ENCODE data around the gene THRB.
"Not testable (repeated sequence)": the region's sequence is repeated elsewhere in the genome, so short reads cannot be mapped to it uniquely, and the experiment has no call there.

Gene THRB

DNA sequence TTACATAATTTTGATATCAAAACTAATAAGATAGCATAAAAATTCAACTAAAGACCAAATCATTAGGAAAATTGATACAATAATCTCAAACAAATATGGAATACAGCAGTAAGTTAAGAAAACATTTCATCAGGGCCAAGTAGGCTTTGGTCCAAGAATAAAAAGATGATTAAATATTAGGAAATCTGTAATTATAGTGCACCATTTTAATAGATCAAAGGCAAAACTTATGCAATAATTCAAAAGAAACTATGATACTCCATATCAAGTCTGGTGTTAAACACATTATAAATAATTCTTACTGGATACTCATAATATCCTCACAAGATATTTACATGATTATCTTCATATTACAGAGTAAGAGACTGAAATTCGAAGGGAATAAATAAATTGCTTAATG, 51.2 kb downstream of the THRB start:
- H3K4me3 Mint-ChIP-seq: no peak overlapping the region
- DNase-seq: no peak
- peaks cover 0 to 4% of the 10 kb centered on the region in 2 donors for H3K9me3 Mint-ChIP-seq
- ATAC-seq (replicated peaks): no peak
- H3K4me1 Mint-ChIP-seq (ENCODE audit: low read depth in 2 of 2): no peaks in the 10 kb centered on the region
- H3K27ac Mint-ChIP-seq: no peak overlapping the region
- H3K36me3 Mint-ChIP-seq (ENCODE audit: insufficient read depth): no peaks in the 10 kb centered on the region
- H3K27me3 Mint-ChIP-seq: no peaks in the 10 kb centered on the region

DNA sequence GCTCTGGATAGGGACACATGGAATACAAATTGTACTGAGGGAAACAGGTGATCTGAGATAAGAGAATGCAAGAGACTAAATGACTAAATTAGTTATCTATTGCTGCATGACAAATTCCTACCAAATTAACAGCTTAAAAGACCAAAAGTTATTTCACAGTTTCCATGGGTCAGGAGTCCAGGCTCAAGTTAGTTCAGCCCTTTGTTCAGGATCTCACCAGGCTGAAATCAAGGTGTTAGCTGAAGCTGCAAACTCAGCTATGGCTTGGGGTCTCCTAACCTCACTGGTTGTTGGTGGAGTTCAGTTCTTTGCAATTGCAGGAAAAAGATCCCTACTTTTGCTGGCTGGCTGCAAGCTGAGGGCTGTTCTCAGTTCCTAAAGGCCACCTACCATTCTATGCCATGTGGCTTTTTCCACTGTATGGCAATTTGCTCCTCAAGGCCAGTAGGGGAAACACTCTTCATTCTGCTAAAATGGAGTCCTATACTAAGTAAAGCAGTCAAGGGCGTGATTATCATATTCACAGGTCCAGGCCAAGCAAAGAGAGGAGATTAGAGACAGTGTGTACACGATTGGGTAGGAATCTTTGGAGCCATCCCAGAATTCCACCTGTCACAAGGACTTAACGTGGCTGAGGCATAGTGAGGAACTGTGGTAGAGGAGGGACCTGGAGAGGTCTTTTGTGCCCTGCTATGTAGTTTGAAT, 53.7 kb downstream of the THRB start:
- no peaks in the 10 kb centered on the region for H3K4me1 Mint-ChIP-seq (ENCODE audit: low read depth in 2 of 2)
- H3K27me3 Mint-ChIP-seq: no peaks in the 10 kb centered on the region

DNA sequence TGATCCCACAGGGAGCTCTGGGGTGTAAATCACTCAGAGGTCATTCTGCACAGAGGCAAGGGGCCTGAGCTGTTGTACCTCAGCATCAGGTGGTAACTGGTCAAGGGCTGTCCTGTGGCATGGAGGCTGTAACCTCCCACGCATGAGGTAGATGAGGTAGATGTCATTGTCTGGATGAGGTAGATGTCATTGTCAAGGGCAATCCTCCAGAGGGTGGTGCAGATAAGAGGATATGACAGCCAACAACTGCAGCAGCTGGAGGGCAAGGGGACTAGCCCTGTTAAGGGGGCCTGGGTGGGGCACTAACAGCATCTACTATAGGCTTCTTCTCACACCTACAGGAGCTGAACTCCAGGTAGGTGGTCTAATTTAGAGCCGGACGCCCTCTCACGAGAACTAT, 55.6 kb downstream of the THRB start:
- no peaks in the 10 kb centered on the region for H3K4me1 Mint-ChIP-seq (ENCODE audit: low read depth in 2 of 2)
- H3K36me3 Mint-ChIP-seq (ENCODE audit: insufficient read depth): no peaks in the 10 kb centered on the region
- no peak overlapping the region for H3K27ac Mint-ChIP-seq
- no peaks in the 10 kb centered on the region for H3K27me3 Mint-ChIP-seq
- ATAC-seq (replicated peaks) (no peak), DNase-seq (no peak)
- H3K4me3 Mint-ChIP-seq: no peak overlapping the region
- peaks cover 7 to 9% of the 10 kb centered on the region in 2 donors for H3K9me3 Mint-ChIP-seq

More for the DNA sequence above, 53.7 kb downstream of the THRB start:
- H3K36me3 Mint-ChIP-seq (ENCODE audit: insufficient read depth): no peaks in the 10 kb centered on the region
- DNase-seq (no peak), ATAC-seq (replicated peaks) (no peak)
- H3K4me3 Mint-ChIP-seq: no peak overlapping the region
- H3K27ac Mint-ChIP-seq: no peak overlapping the region
- peaks cover 0 to 3% of the 10 kb centered on the region in 2 donors for H3K9me3 Mint-ChIP-seq

DNA sequence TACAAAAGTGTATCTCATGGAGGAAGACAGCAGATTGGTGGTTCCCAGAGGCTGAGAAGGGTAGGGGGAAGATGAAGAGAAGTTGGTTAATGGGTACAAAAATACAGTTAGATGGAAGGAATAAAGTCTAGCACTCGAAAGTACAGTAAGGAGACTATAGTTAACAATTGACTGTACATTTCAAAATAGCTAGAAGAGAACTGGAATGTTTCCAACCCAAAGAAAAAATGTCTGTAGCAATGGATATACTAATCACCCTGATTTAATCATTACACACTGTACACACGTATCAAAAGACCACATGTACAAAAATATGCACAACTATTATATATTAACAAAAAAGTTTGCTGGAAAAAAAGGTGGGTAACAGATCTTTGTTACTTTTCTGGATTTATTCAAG, 57.3 kb downstream of the THRB start:
- ATAC-seq (replicated peaks) (no peak), DNase-seq (no peak)
- Mint-ChIP-seq H3K36me3 (ENCODE audit: insufficient read depth) (no peaks in the 10 kb centered on the region), H3K27me3 (no peaks in the 10 kb centered on the region), H3K9me3 (peaks cover 7 to 9% of the 10 kb centered on the region in 2 donors), H3K4me3 (no peak overlapping the region), H3K4me1 (ENCODE audit: low read depth in 2 of 2) (no peaks in the 10 kb centered on the region), H3K27ac (no peak overlapping the region)

DNA sequence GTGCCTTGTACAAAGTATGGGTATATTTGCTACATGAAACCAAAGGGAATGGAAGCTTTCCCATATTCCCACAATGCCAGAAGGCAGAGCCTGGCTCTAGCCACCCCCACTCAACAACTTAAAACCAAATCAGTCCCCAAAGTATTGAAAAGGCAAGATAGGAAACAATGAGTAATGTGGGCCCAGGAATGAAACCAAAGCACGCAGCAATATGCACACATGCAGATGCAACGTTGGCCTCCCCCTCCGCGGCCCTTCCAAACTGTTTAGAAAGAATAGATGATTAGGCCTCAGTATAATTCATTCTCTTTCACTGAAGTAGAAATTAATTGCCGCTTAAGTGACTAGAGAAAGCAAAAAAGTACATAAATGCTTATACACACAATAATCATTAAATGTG, 59.1 kb downstream of the THRB start:
- Mint-ChIP-seq H3K27ac (no peak overlapping the region), H3K27me3 (no peaks in the 10 kb centered on the region), H3K4me1 (ENCODE audit: low read depth in 2 of 2) (no peaks in the 10 kb centered on the region), H3K4me3 (no peak overlapping the region), H3K36me3 (ENCODE audit: insufficient read depth) (no peaks in the 10 kb centered on the region), H3K9me3 (peaks cover 7 to 9% of the 10 kb centered on the region in 2 donors)
- DNase-seq: no peak
- ATAC-seq (replicated peaks): no peak

DNA sequence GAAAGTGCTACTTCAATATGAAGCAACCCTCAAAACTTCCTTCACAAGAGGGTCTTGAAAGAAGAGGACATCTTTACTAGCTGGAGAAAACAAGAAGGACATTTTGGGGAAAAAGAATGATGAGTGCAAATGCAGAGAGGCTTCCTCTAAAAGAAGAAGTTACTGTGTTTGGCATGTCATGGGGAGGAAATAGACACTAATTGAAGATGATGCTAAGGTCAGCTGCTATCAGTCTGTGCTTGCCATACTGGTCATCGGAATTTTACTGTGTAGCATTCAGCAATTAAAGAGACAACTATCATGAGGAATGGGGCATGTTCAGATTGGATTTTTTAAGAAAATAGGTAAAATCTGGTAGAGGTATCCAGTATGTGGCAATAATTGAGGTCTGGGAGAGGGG, 60.0 kb downstream of the THRB start:
- DNase-seq (no peak), ATAC-seq (replicated peaks) (no peak)
- Mint-ChIP-seq H3K4me1 (ENCODE audit: low read depth in 2 of 2) (no peaks in the 10 kb centered on the region), H3K4me3 (no peak overlapping the region), H3K9me3 (peaks cover 7 to 11% of the 10 kb centered on the region in 2 donors), H3K36me3 (ENCODE audit: insufficient read depth) (no peaks in the 10 kb centered on the region), H3K27ac (no peak overlapping the region), H3K27me3 (no peaks in the 10 kb centered on the region)

DNA sequence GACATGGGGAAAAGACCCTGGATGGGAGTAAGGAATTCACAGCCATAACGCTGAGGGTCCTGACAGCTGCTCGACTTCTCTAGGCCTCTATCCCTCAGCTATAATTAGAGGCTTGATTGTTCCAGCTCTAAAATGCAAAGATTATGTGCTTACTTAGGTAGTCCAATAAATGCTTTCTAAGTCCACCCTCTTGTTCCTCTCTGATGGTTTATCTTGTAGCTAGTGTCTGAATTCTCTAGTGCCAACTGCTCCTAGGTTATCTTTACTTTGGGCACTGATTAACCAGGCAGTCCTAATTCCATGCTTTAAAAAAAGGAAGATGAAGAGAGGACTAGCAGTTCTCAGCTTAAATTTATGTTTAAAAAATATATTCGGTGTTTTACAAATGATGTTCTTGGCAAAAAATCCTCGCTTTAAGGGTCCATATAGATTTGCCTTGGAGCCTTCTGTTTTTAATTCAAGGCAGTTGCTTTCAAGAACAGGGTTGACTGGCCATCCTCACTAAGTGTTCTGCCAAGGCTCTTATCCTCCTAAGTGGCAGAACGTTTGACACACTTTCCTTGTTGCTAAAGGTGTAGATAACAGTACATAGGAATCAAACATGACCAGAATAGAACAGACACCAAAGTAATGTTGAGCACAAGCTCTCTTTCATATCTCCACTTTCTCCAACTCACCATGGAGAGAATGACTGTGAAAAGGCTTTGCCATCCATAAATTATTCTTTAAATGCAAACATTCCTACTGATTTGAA, 60.6 kb downstream of the THRB start:
- no peaks in the 10 kb centered on the region for H3K4me1 Mint-ChIP-seq (ENCODE audit: low read depth in 2 of 2)
- no peak for ATAC-seq (replicated peaks)
- H3K27ac Mint-ChIP-seq: no peak overlapping the region
- H3K4me3 Mint-ChIP-seq: no peak overlapping the region
- peaks cover 7 to 11% of the 10 kb centered on the region in 2 donors for H3K9me3 Mint-ChIP-seq
- no peaks in the 10 kb centered on the region for H3K36me3 Mint-ChIP-seq (ENCODE audit: insufficient read depth)
- no peaks in the 10 kb centered on the region for H3K27me3 Mint-ChIP-seq
- DNase-seq: no peak

DNA sequence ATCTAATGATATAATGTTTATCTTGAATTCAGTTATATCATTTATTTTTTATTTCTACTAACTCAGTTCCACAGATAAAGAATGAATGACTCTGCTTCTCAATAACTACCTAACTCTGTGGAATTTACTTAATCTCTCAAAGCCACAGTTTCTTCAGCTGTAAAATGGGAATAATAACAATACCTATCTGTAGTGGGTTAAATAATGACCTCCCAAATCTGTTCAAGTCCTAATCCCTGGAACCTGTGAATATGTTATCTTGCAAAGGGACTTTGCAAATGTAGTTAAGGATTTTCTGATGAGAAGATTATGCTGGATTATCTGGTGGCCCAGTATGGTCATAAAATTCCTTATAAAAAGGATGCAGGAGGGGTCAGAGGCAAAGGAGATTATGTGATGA, 61.7 kb downstream of the THRB start:
- Mint-ChIP-seq H3K27ac (no peak overlapping the region), H3K9me3 (peaks cover 7 to 11% of the 10 kb centered on the region in 2 donors)
- no peak for DNase-seq

DNA sequence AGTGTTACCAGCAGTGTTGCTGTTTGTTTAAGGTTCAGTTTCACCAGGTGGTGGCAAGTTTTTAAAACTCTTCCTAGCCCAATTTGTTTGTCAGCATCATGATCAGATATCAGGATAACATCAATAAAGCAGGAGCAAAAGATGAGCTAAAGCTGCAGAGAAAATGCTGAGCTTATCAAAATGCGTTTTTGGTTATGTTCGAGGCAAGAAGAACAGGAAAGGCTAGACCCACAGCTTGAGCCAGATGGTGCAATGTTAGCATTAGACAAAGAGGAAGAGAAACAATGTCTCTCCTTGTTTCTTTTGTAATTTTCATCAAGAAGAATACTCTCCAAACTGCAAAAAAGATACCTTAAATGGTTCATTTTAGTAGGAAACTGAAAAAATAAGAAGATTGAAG, 66.2 kb downstream of the THRB start:
- H3K4me3 Mint-ChIP-seq: no peak overlapping the region
- H3K9me3 Mint-ChIP-seq: peaks cover 0 to 4% of the 10 kb centered on the region in 2 donors
- H3K4me1 Mint-ChIP-seq (ENCODE audit: low read depth in 2 of 2): no peaks in the 10 kb centered on the region
- no peak overlapping the region for H3K27ac Mint-ChIP-seq
- ATAC-seq (replicated peaks) (no peak), DNase-seq (no peak)
- no peaks in the 10 kb centered on the region for H3K27me3 Mint-ChIP-seq
- no peaks in the 10 kb centered on the region for H3K36me3 Mint-ChIP-seq (ENCODE audit: insufficient read depth)

More for the DNA sequence above, 61.7 kb downstream of the THRB start:
- Mint-ChIP-seq H3K36me3 (ENCODE audit: insufficient read depth) (no peaks in the 10 kb centered on the region), H3K4me1 (ENCODE audit: low read depth in 2 of 2) (no peaks in the 10 kb centered on the region), H3K27me3 (no peaks in the 10 kb centered on the region), H3K4me3 (no peak overlapping the region)
- ATAC-seq (replicated peaks): no peak

DNA sequence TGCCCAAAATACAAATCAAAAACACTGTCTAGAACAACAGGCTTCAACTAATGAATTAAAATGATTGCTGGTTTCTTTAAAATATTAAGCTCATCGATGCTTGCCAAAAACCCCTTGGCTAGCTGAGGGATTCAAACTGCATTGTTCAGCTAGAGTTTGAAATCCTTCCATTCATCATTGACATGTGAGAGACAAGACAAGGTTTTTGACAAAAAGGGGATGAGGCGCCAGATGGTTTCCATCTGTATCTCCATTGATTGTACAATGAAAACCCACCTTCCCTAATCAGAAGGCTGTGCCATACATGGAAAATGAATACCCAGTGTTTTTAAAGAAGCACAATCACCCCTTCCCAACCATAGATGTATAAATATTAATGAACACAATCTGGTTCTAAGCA, 67.8 kb downstream of the THRB start:
- no peak overlapping the region for H3K4me3 Mint-ChIP-seq
- H3K9me3 Mint-ChIP-seq: peaks cover 4% of the 10 kb centered on the region in 2 donors
- H3K36me3 Mint-ChIP-seq (ENCODE audit: insufficient read depth): no peaks in the 10 kb centered on the region
- no peaks in the 10 kb centered on the region for H3K4me1 Mint-ChIP-seq (ENCODE audit: low read depth in 2 of 2)
- no peaks in the 10 kb centered on the region for H3K27me3 Mint-ChIP-seq
- H3K27ac Mint-ChIP-seq: no peak overlapping the region
- no peak for ATAC-seq (replicated peaks)
- DNase-seq: no peak

DNA sequence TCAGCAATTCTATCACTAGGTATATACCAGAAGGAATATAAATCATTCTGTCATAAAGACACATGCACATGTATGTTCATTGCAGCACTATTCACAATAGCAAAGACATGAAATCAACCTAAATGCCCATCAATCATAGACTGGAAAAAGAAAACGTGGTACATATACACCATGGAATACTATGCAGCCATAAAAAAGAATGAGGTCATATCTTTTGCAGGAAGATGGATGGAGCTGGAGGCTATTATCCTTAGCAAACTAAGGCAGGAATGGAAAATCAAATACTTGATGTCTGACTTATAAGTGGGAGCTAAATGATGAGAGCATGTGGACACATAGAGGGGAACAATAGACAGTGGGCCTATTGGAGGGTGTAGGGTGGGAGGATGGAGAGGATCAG, 73.8 kb downstream of the THRB start:
- H3K27me3 Mint-ChIP-seq; H3K27ac Mint-ChIP-seq; H3K36me3 Mint-ChIP-seq (ENCODE audit: insufficient read depth); ATAC-seq (replicated peaks); H3K9me3 Mint-ChIP-seq; H3K4me3 Mint-ChIP-seq; DNase-seq; H3K4me1 Mint-ChIP-seq (ENCODE audit: low read depth in 2 of 2): not testable (repeated sequence)

DNA sequence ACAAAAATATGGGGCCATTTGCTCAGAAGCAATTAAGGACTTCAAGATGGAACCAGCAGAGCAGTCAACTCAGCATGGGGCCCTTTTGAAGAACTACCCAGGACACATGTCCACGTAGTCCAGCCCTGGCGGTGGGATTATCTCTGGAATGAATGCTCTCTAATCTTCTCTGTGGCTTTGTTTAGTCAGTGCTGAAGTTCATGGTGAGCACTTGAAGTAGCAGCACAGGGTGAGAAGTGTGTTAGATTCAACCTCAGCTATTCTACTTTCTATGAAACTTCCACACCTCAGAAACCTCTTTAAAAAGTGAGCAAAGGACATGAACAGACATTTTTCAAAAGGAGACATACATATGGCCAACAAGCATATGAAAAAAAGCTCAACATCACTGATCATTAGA, 74.4 kb downstream of the THRB start:
- no peak overlapping the region for H3K27ac Mint-ChIP-seq
- H3K27me3 Mint-ChIP-seq: no peaks in the 10 kb centered on the region
- ATAC-seq (replicated peaks) (no peak), DNase-seq (no peak)
- H3K36me3 Mint-ChIP-seq (ENCODE audit: insufficient read depth): no peaks in the 10 kb centered on the region
- peaks cover 6 to 9% of the 10 kb centered on the region in 2 donors for H3K9me3 Mint-ChIP-seq
- H3K4me1 Mint-ChIP-seq (ENCODE audit: low read depth in 2 of 2): no peaks in the 10 kb centered on the region
- no peak overlapping the region for H3K4me3 Mint-ChIP-seq

DNA sequence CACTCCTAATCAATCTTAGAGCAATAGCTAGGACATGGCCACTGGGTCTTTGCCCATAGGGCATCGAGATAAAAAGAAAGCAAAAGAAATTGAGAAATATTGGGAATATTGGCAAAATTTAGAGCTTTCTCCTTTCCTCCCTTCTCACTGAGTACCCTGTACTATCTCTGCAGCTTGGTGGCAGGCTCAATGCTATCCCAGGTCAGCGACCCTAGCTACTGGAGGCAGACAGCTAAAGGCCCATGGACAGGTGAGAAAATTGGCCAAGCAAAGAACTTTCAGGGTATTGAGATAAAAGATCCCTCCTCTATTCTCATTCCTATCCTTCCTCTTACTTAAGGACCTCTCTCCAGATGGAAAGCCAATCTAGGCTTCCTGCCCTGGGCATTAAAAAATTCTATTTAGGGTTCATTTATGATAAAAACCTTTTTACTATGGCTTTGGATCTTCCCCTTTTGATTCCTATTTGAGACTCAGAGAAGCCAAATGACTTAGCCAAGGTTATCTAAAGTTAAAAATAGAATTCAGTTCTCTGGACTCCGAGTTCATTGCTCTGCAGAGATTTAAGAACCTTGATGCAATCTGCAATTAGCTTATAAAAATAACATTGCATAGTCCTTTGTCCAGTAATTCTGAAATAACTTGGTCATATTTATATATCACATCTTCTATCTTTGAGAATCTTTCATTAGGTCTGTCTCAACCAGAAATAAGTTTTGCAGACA, 75.4 kb downstream of the THRB start:
- H3K27me3 Mint-ChIP-seq: no peaks in the 10 kb centered on the region

DNA sequence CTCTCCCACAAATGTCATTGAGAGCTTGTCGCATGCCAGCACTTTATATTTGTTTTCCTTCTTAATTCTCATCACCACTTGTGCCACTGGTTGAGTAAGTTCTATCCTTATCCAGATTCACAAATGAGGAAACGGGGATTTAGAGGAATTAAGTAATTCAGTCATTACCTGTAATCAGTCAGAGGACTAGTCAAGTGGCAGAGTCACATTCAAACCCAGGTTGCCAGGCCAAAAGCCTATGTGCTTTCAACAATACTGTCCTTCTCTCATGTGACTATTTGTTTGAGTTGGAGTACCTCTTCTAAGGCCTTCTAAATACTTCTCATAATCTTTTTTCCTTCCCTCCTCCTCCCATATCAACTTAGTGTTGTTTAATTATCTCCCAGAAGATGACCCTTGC, 76.9 kb downstream of the THRB start:
- ATAC-seq (replicated peaks): no peak
- Mint-ChIP-seq H3K27ac (no peak overlapping the region), H3K4me1 (ENCODE audit: low read depth in 2 of 2) (no peaks in the 10 kb centered on the region), H3K27me3 (no peaks in the 10 kb centered on the region), H3K4me3 (no peak overlapping the region), H3K36me3 (ENCODE audit: insufficient read depth) (no peaks in the 10 kb centered on the region), H3K9me3 (peaks cover 6 to 9% of the 10 kb centered on the region in 2 donors)
- DNase-seq: no peak

More for the DNA sequence above, 75.4 kb downstream of the THRB start:
- DNase-seq (no peak), ATAC-seq (replicated peaks) (no peak)
- H3K36me3 Mint-ChIP-seq (ENCODE audit: insufficient read depth): no peaks in the 10 kb centered on the region
- H3K27ac Mint-ChIP-seq: no peak overlapping the region
- no peaks in the 10 kb centered on the region for H3K4me1 Mint-ChIP-seq (ENCODE audit: low read depth in 2 of 2)
- H3K9me3 Mint-ChIP-seq: peaks cover 6 to 9% of the 10 kb centered on the region in 2 donors
- no peak overlapping the region for H3K4me3 Mint-ChIP-seq
